Lower lobe of right lung (tissue), 2 donors: Measurements from ENCODE around the gene SYT7. TPM values are rescaled to one million over a fixed set of nuclear protein-coding genes. Genes with fewer than 3 reads are reported as not detected.

Experiments
- ATAC-seq, 2 donors: fragments of 200-7000 bp; cut with Tn5 transposase; one replicate each; pipeline ENCODE4 v1.9.1; 2020 to 2022; ENCODE audit warnings: mild to moderate bottlenecking in 2 of 2, moderate library complexity in 2 of 2
- DNase-seq: peaks from one replicate; pipeline ENCODE4 v3.0.0-alpha.2; 2020
- H3K27ac ChIP-seq: fragments of 200-600 bp; one replicate; pipeline ENCODE4 v1.8.0; 2022
- H3K27me3 ChIP-seq: fragments of 200-600 bp; one replicate; pipeline ENCODE4 v1.8.0; 2022; ENCODE audit warnings: low read depth
- H3K36me3 ChIP-seq: fragments of 200-600 bp; one replicate; pipeline ENCODE4 v1.8.0; 2022; ENCODE audit warnings: mild to moderate bottlenecking
- H3K4me1 ChIP-seq: fragments of 200-600 bp; one replicate; pipeline ENCODE4 v1.8.0; 2022
- H3K4me3 ChIP-seq: fragments of 200-600 bp; one replicate; pipeline ENCODE4 v1.8.0; 2022; ENCODE audit warnings: mild to moderate bottlenecking
- H3K9me3 ChIP-seq: fragments of 200-600 bp; one replicate; pipeline ENCODE4 v1.8.0; 2022
- CTCF ChIP-seq: fragments of 200-600 bp; IDR thresholded peaks from one replicate; pipeline ENCODE4 v1.8.0; 2022; ENCODE audit warnings: antibody characterized with exemption, mild to moderate bottlenecking
- intact Hi-C: fragments of 100-400 bp; cut with DNase I; formaldehyde crosslinking; loops from one replicate; pipeline ENCODE4 v1.11.0; 2022
- total RNA-seq: library from RNA; stranded (reverse); fragmentation: NEBNext Ultra II Directional; extraction: Animal tissue kit (Norgen Biotek cat#: 25700); gene quantifications from one replicate; pipeline ENCODE4 v1.2.1, GENCODE V29; 2021
- donor health status: DM: no; HTN: yes; CAD: no; lungs with severe emphysema.

Gene SYT7
- total RNA-seq, 1 donor from 2014 or later: 3.8 TPM

GRCh38 chr11:61574611-61575010 lies 6.3 kb downstream of the SYT7 start:
- TF ChIP-seq CTCF: no peak
- H3K27me3 ChIP-seq: peaks cover 12% of the 10 kb centered on the region
- no peaks in the 10 kb centered on the region for H3K9me3 ChIP-seq
- no peaks in the 10 kb centered on the region for H3K4me1 ChIP-seq
- no peak overlapping the region for H3K27ac ChIP-seq
- ATAC-seq (no peak), DNase-seq (no peak)
- no peaks in the 10 kb centered on the region for H3K36me3 ChIP-seq
- intact Hi-C loops: no loop called here
- no peak overlapping the region for H3K4me3 ChIP-seq

GRCh38 chr11:61572913-61573312 lies 8.0 kb downstream of the SYT7 start:
- Histone ChIP-seq H3K9me3 (no peaks in the 10 kb centered on the region), H3K27me3 (peaks cover 21% of the 10 kb centered on the region), H3K27ac (no peak overlapping the region), H3K4me1 (no peaks in the 10 kb centered on the region), H3K4me3 (no peak overlapping the region), H3K36me3 (no peaks in the 10 kb centered on the region)
- intact Hi-C loops: no loop called here
- no peak for TF ChIP-seq CTCF
- ATAC-seq: no peak
- DNase-seq: no peak

- ATAC-seq (no peak), DNase-seq (no peak)
- H3K4me3 ChIP-seq: no peak overlapping the region
- peaks cover 26% of the 10 kb centered on the region for H3K27me3 ChIP-seq
- H3K27ac ChIP-seq: no peak overlapping the region
- intact Hi-C loops: no loop called here
- no peaks in the 10 kb centered on the region for H3K9me3 ChIP-seq
- H3K36me3 ChIP-seq: no peaks in the 10 kb centered on the region
- TF ChIP-seq CTCF: no peak
- peaks cover 6% of the 10 kb centered on the region for H3K4me1 ChIP-seq
Observed at GRCh38 chr11:61571869-61572268, 9.0 kb downstream of the SYT7 start.

GRCh38 chr11:61571337-61571736 lies 9.5 kb downstream of the SYT7 start:
- no peak for TF ChIP-seq CTCF
- peaks cover 26% of the 10 kb centered on the region for H3K27me3 ChIP-seq
- intact Hi-C loops: no loop called here

GRCh38 chr11:61569701-61570100 lies 11.2 kb downstream of the SYT7 start:
- peaks cover 26% of the 10 kb centered on the region for H3K27me3 ChIP-seq
- intact Hi-C loops: no loop called here
- no peak for DNase-seq
- H3K27ac ChIP-seq: no peak overlapping the region
- no peaks in the 10 kb centered on the region for H3K9me3 ChIP-seq
- H3K4me3 ChIP-seq: no peak overlapping the region
- H3K36me3 ChIP-seq: no peaks in the 10 kb centered on the region
- H3K4me1 ChIP-seq: peaks cover 6% of the 10 kb centered on the region
- ATAC-seq: no peak
- TF ChIP-seq CTCF: no peak

More at GRCh38 chr11:61571337-61571736, 9.5 kb downstream of the SYT7 start:
- H3K4me1 ChIP-seq: peaks cover 6% of the 10 kb centered on the region
- DNase-seq: no peak
- H3K9me3 ChIP-seq: no peaks in the 10 kb centered on the region
- no peak for ATAC-seq
- no peak overlapping the region for H3K27ac ChIP-seq
- H3K4me3 ChIP-seq: no peak overlapping the region
- H3K36me3 ChIP-seq: no peaks in the 10 kb centered on the region

- Histone ChIP-seq H3K27ac (no peak overlapping the region), H3K4me1 (peaks cover 6% of the 10 kb centered on the region), H3K9me3 (no peaks in the 10 kb centered on the region), H3K4me3 (no peak overlapping the region), H3K27me3 (peaks cover 26% of the 10 kb centered on the region), H3K36me3 (no peaks in the 10 kb centered on the region)
- TF ChIP-seq CTCF: no peak
- DNase-seq (no peak), ATAC-seq (no peak)
- intact Hi-C loops: no loop called here
Observed at GRCh38 chr11:61569018-61569417, 11.9 kb downstream of the SYT7 start.
